K562 (cell line): ENCODE data around the gene ANKRD13C. TPM values are rescaled to one million over a fixed set of nuclear protein-coding genes. Genes with fewer than 3 reads are reported as not detected.
A peak's percentile ranks its signal among the peaks of the same experiment; 100 is the strongest.

Experiments used
- BRCA1 ChIP-seq, 2 experiments: fragments of 450-650 bp in 1 of 2; sonication (generic) in 1 of 2; formaldehyde crosslinking in 1 of 2; IDR thresholded peaks; 2 replicates each; pipeline versions ENCODE4 v1.5.0 to v1.6.1; 2017 to 2020; ENCODE audit warnings: mild to moderate bottlenecking in 1 of 2, missing genetic modification reagents in 1 of 2
- HNRNPK ChIP-seq: fragments of 200-400 bp; formaldehyde crosslinking; IDR thresholded peaks from one replicate; pipeline ENCODE4 v1.6.1; 2018; ENCODE audit warnings: mild to moderate bottlenecking, low read depth, low read length; ENCODE audit not compliant: poor library complexity, severe bottlenecking
- POLR3G ChIP-seq: IDR thresholded peaks from 2 replicates; pipeline ENCODE4 v1.6.1; 2011; ENCODE audit not compliant: insufficient read length, insufficient replicate concordance; ENCODE audit errors: extremely low read depth
- SMAD4 ChIP-seq: fragments of 250-450 bp; sonication (Bioruptor Pico); conservative IDR thresholded peaks from 2 replicates; pipeline ENCODE4 v1.8.0; 2021; ENCODE audit warnings: inconsistent platforms, mild to moderate bottlenecking, moderate library complexity
- ZFP36 ChIP-seq: fragments of 150-350 bp; IDR thresholded peaks from 2 replicates; pipeline ENCODE4 v1.6.1; 2018; ENCODE audit warnings: low read length, low read depth; ENCODE audit not compliant: partially characterized antibody
- ZNF143 ChIP-seq: sonication (generic); formaldehyde crosslinking; IDR thresholded peaks from 2 replicates; pipeline ENCODE4 v1.9.0; 2022; ENCODE audit warnings: mild to moderate bottlenecking, missing genetic modification reagents
- ZNF668 ChIP-seq: fragments of 250-450 bp; sonication (Bioruptor Pico); IDR thresholded peaks from 2 replicates; pipeline ENCODE4 v1.8.0; 2022; ENCODE audit warnings: mild to moderate bottlenecking, inconsistent platforms
- ZSCAN32 ChIP-seq: fragments of 450-650 bp; formaldehyde crosslinking; IDR thresholded peaks from 2 replicates; pipeline ENCODE4 v1.4.0; 2020; ENCODE audit warnings: mild to moderate bottlenecking, moderate library complexity
- polyA plus RNA-seq, 8 experiments: library from polyadenylated mRNA; depleted of rRNA in 4 of 8; stranded (reverse) in 5 of 8; unstranded in 3 of 8; fragments of >200 nt; fragmentation: Nextera tagmentation in 2 of 8; fragmentation: Illumina TruSeq in 1 of 8; extraction: Ambion mirVana in 2 of 8; extraction: Trizol in 1 of 8; gene quantifications; 2 replicates each; pipeline versions ENCODE4 v1.2.1 to v1.2.3, GENCODE V29; 2011 to 2014; ENCODE audit warnings: inconsistent platforms in 1 of 8, missing spikeins in 1 of 8
- total RNA-seq, 7 experiments: library from RNA; depleted of rRNA in 6 of 7; stranded (reverse); fragments of >200 nt in 6 of 7; fragmentation: Illumina TruSeq in 2 of 7; extraction: Trizol in 2 of 7; gene quantifications; 2 replicates each; pipeline versions ENCODE4 v1.2.1 to v1.2.3, GENCODE V29; 2011 to 2021; ENCODE audit warnings: low replicate concordance in 1 of 7
- TF ChIP-seq, protein P1 (sequence below): fragments of 200-600 bp; sonication (generic); IDR thresholded peaks from one replicate; pipeline ENCODE4 v1.6.1; 2012; ENCODE audit warnings: mild to moderate bottlenecking, low read depth, low read length, inconsistent platforms
- TF ChIP-seq, protein P2 (sequence below): fragments of 250-450 bp; sonication (Bioruptor Pico); IDR thresholded peaks from 2 replicates; pipeline ENCODE4 v1.5.0; 2021; ENCODE audit warnings: mild to moderate bottlenecking, moderate library complexity
- TF ChIP-seq, protein P3 (sequence below): fragments of 450-650 bp; formaldehyde crosslinking; IDR thresholded peaks from 2 replicates; pipeline ENCODE4 v1.4.0; 2022; ENCODE audit warnings: mild to moderate bottlenecking, moderate library complexity

The ANKRD13C gene
- total and polyA plus RNA-seq, 9 of the 15 experiments (the other 6 are each of a cell fraction or from before 2014, with no cell fraction given), result 3.4 to 22.8 (median 12.5) TPM

DNA sequence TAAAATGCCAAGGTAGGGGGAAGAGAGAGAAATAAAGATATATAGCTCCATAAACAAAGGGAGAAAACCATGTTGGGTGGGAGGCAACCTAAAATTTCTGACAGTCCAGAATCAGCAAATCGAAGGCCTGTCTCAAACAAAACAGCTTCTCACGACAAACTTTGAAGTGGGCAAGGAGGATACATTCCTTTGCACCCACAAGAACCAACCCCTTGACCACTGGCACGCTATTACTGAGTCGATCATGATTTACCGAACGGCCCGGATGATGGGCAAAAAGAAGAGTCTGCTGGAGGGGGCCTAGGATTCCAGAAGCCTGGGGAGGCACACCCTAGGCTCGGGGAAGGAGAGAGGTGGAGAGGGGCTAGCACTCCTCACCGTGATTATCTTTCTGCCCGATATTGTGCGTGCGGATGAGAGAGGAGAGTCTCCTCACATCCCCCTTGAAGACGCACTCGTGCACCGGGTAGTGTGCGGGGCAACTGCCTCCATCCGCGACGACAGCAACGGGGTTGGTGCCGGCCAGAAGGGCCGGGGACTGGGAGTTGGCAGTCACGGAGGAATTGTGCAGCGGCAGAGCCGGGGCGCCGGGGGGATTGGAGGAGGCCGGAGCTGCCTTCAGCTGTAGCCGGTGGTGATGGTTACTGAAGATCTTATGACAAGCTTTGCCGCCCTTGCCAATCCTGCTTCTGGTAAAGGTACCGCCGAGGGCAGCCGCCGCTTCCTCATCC lies 756 bp downstream of the ANKRD13C start (continued):
- TF ChIP-seq, protein P1, sequence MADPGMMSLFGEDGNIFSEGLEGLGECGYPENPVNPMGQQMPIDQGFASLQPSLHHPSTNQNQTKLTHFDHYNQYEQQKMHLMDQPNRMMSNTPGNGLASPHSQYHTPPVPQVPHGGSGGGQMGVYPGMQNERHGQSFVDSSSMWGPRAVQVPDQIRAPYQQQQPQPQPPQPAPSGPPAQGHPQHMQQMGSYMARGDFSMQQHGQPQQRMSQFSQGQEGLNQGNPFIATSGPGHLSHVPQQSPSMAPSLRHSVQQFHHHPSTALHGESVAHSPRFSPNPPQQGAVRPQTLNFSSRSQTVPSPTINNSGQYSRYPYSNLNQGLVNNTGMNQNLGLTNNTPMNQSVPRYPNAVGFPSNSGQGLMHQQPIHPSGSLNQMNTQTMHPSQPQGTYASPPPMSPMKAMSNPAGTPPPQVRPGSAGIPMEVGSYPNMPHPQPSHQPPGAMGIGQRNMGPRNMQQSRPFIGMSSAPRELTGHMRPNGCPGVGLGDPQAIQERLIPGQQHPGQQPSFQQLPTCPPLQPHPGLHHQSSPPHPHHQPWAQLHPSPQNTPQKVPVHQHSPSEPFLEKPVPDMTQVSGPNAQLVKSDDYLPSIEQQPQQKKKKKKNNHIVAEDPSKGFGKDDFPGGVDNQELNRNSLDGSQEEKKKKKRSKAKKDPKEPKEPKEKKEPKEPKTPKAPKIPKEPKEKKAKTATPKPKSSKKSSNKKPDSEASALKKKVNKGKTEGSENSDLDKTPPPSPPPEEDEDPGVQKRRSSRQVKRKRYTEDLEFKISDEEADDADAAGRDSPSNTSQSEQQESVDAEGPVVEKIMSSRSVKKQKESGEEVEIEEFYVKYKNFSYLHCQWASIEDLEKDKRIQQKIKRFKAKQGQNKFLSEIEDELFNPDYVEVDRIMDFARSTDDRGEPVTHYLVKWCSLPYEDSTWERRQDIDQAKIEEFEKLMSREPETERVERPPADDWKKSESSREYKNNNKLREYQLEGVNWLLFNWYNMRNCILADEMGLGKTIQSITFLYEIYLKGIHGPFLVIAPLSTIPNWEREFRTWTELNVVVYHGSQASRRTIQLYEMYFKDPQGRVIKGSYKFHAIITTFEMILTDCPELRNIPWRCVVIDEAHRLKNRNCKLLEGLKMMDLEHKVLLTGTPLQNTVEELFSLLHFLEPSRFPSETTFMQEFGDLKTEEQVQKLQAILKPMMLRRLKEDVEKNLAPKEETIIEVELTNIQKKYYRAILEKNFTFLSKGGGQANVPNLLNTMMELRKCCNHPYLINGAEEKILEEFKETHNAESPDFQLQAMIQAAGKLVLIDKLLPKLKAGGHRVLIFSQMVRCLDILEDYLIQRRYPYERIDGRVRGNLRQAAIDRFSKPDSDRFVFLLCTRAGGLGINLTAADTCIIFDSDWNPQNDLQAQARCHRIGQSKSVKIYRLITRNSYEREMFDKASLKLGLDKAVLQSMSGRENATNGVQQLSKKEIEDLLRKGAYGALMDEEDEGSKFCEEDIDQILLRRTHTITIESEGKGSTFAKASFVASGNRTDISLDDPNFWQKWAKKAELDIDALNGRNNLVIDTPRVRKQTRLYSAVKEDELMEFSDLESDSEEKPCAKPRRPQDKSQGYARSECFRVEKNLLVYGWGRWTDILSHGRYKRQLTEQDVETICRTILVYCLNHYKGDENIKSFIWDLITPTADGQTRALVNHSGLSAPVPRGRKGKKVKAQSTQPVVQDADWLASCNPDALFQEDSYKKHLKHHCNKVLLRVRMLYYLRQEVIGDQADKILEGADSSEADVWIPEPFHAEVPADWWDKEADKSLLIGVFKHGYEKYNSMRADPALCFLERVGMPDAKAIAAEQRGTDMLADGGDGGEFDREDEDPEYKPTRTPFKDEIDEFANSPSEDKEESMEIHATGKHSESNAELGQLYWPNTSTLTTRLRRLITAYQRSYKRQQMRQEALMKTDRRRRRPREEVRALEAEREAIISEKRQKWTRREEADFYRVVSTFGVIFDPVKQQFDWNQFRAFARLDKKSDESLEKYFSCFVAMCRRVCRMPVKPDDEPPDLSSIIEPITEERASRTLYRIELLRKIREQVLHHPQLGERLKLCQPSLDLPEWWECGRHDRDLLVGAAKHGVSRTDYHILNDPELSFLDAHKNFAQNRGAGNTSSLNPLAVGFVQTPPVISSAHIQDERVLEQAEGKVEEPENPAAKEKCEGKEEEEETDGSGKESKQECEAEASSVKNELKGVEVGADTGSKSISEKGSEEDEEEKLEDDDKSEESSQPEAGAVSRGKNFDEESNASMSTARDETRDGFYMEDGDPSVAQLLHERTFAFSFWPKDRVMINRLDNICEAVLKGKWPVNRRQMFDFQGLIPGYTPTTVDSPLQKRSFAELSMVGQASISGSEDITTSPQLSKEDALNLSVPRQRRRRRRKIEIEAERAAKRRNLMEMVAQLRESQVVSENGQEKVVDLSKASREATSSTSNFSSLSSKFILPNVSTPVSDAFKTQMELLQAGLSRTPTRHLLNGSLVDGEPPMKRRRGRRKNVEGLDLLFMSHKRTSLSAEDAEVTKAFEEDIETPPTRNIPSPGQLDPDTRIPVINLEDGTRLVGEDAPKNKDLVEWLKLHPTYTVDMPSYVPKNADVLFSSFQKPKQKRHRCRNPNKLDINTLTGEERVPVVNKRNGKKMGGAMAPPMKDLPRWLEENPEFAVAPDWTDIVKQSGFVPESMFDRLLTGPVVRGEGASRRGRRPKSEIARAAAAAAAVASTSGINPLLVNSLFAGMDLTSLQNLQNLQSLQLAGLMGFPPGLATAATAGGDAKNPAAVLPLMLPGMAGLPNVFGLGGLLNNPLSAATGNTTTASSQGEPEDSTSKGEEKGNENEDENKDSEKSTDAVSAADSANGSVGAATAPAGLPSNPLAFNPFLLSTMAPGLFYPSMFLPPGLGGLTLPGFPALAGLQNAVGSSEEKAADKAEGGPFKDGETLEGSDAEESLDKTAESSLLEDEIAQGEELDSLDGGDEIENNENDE, result no peak
- TF ChIP-seq SMAD4 (CRISPR knock-in tag), result no peak
- no peak for TF ChIP-seq POLR3G
- TF ChIP-seq, protein P2, sequence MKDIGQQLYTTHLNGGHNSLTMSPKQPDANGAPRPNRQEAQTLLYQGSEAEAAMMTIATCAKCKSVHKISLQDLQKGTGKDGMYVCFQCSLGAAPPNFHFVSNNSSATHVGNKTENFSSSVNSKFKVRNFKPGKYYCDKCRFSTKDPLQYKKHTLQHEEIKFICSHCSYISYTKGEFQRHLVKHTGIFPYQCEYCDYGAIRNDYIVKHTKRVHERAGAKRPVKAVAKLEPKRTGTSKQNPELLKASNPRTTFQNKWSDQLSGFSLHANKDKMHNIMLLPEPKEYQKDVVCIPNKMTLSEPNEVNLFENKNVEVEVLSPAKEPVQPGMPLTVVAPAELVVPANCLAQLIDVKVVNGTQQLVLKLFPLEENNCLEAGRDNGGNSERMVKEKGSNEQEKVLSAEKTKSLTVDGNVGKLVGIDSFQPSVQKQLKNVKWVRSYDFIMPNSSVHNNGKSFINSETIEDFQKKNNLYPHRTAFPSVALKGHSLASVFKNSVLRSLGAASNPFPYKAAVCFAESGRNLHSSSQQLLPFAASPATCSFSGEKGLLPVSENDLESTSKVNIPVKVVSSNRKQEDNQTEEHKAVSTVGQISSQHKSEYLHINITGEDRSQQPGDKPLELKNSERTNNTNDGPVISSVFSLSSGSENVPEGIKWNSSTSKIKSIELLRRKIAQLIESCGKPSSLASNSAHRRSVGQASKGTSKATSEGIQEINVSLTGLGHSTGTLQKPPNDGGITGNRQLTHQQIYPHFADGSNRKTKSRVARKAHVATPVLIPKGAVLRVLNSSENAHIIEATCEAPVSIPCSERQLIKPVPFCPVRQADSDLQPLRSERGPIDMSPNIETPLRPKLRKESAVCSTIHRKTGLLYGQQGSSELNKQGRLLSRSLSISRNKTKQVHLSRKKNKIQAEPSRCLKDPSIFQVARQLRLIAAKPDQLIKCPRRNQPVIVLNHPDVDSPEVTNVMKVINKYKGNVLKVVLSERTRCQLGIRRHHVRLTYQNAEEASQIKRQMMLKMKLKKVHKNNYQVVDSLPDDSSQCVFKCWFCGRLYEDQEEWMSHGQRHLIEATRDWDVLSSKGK (CRISPR knock-in tag), result no peak
- no peak for TF ChIP-seq ZFP36
- TF ChIP-seq ZNF668 (CRISPR knock-in tag), result no peak
- TF ChIP-seq BRCA1 (IDR thresholded peaks at IDR 0.05), result no peak
- 0 out of 2 replicates have a peak, but pooled peaks have one; percentile 33 for TF ChIP-seq BRCA1 (CRISPR knock-in tag; IDR thresholded peaks at IDR 0.05)
- no peak for TF ChIP-seq HNRNPK
- no peak for TF ChIP-seq ZSCAN32 (CRISPR knock-in tag)
- TF ChIP-seq, protein P3, sequence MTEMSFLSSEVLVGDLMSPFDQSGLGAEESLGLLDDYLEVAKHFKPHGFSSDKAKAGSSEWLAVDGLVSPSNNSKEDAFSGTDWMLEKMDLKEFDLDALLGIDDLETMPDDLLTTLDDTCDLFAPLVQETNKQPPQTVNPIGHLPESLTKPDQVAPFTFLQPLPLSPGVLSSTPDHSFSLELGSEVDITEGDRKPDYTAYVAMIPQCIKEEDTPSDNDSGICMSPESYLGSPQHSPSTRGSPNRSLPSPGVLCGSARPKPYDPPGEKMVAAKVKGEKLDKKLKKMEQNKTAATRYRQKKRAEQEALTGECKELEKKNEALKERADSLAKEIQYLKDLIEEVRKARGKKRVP, result no peak
- 0 out of 2 replicates have a peak, but pooled peaks have one; percentile 7 for TF ChIP-seq ZNF143 (CRISPR knock-in tag)
